Heart left ventricle (tissue), 13 donors: ENCODE measurements around the gene KLF2.

ENCODE experiments used
- POLR2A ChIP-seq, 2 donors: fragments of 450-650 bp; IDR thresholded peaks; one replicate each; pipeline ENCODE4 v1.6.1; 2017; ENCODE audit warnings: antibody characterized with exemption in 2 of 2, mild to moderate bottlenecking in 2 of 2, moderate library complexity in 2 of 2
- TF ChIP-seq, protein P1 (sequence below), 12 donors: fragments of 200-600 bp; sonication (generic) in 4 of 12; IDR thresholded peaks; one replicate each; pipeline versions ENCODE4 v1.5.0 to v1.8.0; 2018 to 2022; ENCODE audit warnings: antibody characterized with exemption in 12 of 12, mild to moderate bottlenecking in 5 of 12
- donor health status: ischemic (EF 13 %, LVEDD 7.1; RV severe dilation, severe dysfunction).
- donor health status: DM: no; HTN: yes; CAD: no.
- donor health status: DM: no; HTN: no; CAD: no.
- donor health status: ischemic (EF 25% LVEDD 6.9; RV normal size, moderate dysfunction).
- donor health status: ischemic (EF 25% LVEDD 5.7; RV mildly dilated, moderate dysfunction).
- donor health status: ischemic (EF 35%, LVEDD 5.7; RV mildly dilated, moderate dysfunction).
- donor health status: nonischemic (EF 11% LVEDD 7.7; RV severe dilation, severe dysfunction).
- donor health status: DM: yes; HTN: yes; CAD: no.
- donor health status: PGD.
- donor health status: ischemic (EF 29% LVEDD 5.4; RV normal size, mild dysfunction).
- donor health status: nonischemic (EF 23%, LVEDD 6.1; RV moderate dilation, normal function).

DNA sequence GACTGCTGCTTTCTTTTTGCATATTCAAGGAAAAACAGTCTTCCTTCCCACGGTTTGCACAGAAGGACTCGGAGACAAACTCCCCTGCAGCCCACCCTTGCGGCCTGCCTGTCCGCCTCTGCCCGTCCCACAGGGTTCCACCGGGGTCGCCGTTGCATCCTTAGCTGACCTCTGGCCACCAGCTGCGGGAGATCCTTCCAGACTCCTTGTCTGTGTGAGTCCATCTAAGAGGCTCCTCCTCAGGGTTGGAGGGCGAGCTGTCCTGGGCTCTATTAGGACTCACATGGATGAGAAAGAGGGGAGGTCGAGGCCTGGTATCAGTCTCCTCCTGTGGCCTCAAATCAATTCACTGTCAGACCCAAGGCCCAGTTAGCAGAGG lies 39.2 kb downstream of the KLF2 start:
- TF ChIP-seq, protein P1, sequence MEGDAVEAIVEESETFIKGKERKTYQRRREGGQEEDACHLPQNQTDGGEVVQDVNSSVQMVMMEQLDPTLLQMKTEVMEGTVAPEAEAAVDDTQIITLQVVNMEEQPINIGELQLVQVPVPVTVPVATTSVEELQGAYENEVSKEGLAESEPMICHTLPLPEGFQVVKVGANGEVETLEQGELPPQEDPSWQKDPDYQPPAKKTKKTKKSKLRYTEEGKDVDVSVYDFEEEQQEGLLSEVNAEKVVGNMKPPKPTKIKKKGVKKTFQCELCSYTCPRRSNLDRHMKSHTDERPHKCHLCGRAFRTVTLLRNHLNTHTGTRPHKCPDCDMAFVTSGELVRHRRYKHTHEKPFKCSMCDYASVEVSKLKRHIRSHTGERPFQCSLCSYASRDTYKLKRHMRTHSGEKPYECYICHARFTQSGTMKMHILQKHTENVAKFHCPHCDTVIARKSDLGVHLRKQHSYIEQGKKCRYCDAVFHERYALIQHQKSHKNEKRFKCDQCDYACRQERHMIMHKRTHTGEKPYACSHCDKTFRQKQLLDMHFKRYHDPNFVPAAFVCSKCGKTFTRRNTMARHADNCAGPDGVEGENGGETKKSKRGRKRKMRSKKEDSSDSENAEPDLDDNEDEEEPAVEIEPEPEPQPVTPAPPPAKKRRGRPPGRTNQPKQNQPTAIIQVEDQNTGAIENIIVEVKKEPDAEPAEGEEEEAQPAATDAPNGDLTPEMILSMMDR (IDR thresholded peaks at IDR 0.05), result no peak
- no peak for TF ChIP-seq POLR2A (IDR thresholded peaks at IDR 0.05)
